ENCODE results near the gene KIFC1. TPM values are rescaled to one million over a fixed set of nuclear protein-coding genes. Genes with fewer than 3 reads are reported as not detected.

The KIFC1 gene
- total RNA-seq, 4 donors from 2014 or later, result 0.13 to 4.3 (median 0.91) TPM

DNA sequence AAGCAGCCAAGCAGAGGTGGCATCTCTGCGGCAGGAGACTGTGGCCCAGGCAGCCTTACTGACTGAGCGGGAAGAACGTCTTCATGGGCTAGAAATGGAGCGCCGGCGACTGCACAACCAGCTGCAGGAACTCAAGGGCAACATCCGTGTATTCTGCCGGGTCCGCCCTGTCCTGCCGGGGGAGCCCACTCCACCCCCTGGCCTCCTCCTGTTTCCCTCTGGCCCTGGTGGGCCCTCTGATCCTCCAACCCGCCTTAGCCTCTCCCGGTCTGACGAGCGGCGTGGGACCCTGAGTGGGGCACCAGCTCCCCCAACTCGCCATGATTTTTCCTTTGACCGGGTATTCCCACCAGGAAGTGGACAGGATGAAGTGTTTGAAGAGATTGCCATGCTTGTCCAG, 13.3 kb downstream of the KIFC1 start:
- TF ChIP-seq, protein P1, sequence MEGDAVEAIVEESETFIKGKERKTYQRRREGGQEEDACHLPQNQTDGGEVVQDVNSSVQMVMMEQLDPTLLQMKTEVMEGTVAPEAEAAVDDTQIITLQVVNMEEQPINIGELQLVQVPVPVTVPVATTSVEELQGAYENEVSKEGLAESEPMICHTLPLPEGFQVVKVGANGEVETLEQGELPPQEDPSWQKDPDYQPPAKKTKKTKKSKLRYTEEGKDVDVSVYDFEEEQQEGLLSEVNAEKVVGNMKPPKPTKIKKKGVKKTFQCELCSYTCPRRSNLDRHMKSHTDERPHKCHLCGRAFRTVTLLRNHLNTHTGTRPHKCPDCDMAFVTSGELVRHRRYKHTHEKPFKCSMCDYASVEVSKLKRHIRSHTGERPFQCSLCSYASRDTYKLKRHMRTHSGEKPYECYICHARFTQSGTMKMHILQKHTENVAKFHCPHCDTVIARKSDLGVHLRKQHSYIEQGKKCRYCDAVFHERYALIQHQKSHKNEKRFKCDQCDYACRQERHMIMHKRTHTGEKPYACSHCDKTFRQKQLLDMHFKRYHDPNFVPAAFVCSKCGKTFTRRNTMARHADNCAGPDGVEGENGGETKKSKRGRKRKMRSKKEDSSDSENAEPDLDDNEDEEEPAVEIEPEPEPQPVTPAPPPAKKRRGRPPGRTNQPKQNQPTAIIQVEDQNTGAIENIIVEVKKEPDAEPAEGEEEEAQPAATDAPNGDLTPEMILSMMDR (IDR thresholded peaks at IDR 0.05), result no peak
- no peak for TF ChIP-seq POLR2A (IDR thresholded peaks at IDR 0.05)
- 93 to 94% methylated on average over 17 of the region's 17 CpGs for WGBS, 2 donors

DNA sequence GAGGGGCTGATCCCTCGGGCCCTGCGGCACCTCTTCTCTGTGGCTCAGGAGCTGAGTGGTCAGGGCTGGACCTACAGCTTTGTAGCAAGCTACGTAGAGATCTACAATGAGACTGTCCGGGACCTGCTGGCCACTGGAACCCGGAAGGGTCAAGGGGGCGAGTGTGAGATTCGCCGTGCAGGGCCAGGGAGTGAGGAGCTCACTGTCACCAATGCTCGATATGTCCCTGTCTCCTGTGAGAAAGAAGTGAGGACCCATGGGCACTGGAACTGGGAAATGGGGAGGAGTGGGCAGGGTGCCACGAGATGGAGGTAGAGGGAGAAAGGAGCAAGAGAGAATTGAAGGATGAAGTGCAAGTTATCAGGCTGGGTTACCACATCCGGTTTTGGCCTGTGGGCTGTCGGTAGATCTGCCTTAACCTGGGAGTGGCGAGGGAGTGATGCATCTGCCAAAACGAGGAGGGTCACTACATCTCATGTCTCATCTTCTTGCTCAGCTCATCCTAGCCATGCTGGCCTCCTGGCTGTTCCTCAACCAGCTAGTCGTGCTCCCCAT, 13.8 kb downstream of the KIFC1 start:
- no peak for DNase-seq
- intact Hi-C loops (cut with DNase I), result no loop called here
- Histone ChIP-seq H3K27ac (no peak overlapping the region), H3K4me3 (replicated peaks in 1 of 3) (no peak overlapping the region), H3K9me3 (no peaks in the 10 kb centered on the region), H3K36me3 (no peaks in the 10 kb centered on the region), H3K4me1 (no peaks in the 10 kb centered on the region), H3K27me3 (no peaks in the 10 kb centered on the region)
- WGBS, 2 donors, result 92 to 94% methylated on average over 15 of the region's 15 CpGs
- TF ChIP-seq, protein P1 (IDR thresholded peaks at IDR 0.05), result no peak
- TF ChIP-seq POLR2A (IDR thresholded peaks at IDR 0.05), result no peak

More for the DNA sequence above, 13.3 kb downstream of the KIFC1 start:
- H3K27ac ChIP-seq, result no peak overlapping the region
- H3K4me1 ChIP-seq, result no peaks in the 10 kb centered on the region
- H3K27me3 ChIP-seq, result no peaks in the 10 kb centered on the region
- intact Hi-C loops (cut with DNase I), result no loop called here
- H3K36me3 ChIP-seq, result no peaks in the 10 kb centered on the region
- DNase-seq, result no peak
- no peak overlapping the region for H3K4me3 ChIP-seq (replicated peaks in 1 of 3)
- H3K9me3 ChIP-seq, result no peaks in the 10 kb centered on the region

DNA sequence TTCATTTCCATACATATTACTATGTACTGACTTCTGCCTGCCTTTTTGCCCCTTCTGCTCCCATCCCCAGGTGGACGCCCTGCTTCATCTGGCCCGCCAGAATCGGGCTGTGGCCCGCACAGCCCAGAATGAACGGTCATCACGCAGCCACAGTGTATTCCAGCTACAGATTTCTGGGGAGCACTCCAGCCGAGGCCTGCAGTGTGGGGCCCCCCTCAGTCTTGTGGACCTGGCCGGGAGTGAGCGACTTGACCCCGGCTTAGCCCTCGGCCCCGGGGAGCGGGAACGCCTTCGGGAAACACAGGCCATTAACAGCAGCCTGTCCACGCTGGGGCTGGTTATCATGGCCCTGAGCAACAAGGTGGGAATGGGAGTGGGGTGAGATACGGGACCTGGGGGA, 14.5 kb downstream of the KIFC1 start:
- TF ChIP-seq, protein P1 (IDR thresholded peaks at IDR 0.05), result no peak
- no peak for TF ChIP-seq POLR2A (IDR thresholded peaks at IDR 0.05)

DNA sequence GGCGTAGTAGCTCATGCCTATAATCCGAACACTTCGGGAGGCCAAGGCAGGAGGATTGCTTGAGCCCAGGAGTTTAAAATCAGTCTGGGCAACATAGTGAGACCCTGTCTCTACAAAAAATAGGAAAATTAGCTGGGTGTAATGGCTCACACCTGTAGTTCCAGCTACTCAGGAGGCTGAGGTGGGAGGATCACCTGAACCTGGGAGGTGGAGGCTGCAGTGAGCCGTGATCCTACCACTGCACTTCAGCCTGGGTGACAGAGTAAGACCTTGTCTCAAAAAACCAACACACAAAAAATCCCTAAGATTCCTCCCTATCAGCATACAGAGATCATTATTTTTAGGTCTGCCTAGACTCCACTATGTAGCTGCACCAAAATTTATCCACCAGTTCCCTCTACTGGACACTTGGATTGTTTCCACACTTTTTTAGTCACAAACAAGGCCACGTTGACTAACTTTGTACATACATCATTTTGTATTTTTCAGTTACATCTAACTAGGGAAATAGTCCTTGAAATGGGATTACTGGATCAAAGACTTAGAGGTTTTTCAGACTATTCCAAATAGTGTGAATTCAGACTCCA, 15.6 kb downstream of the KIFC1 start:
- H3K27ac ChIP-seq, result no peak overlapping the region
- WGBS, 2 donors, result 79 to 83% methylated on average over 5 of the region's 5 CpGs
- no peaks in the 10 kb centered on the region for H3K27me3 ChIP-seq
- H3K9me3 ChIP-seq, result no peaks in the 10 kb centered on the region
- no peak for DNase-seq
- intact Hi-C loops (cut with DNase I), result no loop called here
- TF ChIP-seq POLR2A (IDR thresholded peaks at IDR 0.05), result no peak
- TF ChIP-seq, protein P1 (IDR thresholded peaks at IDR 0.05), result peak in 4 of 6 experiments; percentile 27 to 54 (median 33)
- H3K36me3 ChIP-seq, result no peaks in the 10 kb centered on the region
- H3K4me3 ChIP-seq (replicated peaks in 1 of 3), result no peak overlapping the region
- peaks cover 6 to 7% of the 10 kb centered on the region in 2 donors for H3K4me1 ChIP-seq

More for the DNA sequence above, 14.5 kb downstream of the KIFC1 start:
- WGBS, 2 donors, result 89 to 93% methylated on average over 13 to 14 of the region's 17 CpGs
- Histone ChIP-seq H3K27me3 (no peaks in the 10 kb centered on the region), H3K9me3 (no peaks in the 10 kb centered on the region), H3K27ac (no peak overlapping the region), H3K4me3 (replicated peaks in 1 of 3) (no peak overlapping the region), H3K36me3 (no peaks in the 10 kb centered on the region), H3K4me1 (no peaks in the 10 kb centered on the region)
- intact Hi-C loops (cut with DNase I), result no loop called here
- no peak for DNase-seq

DNA sequence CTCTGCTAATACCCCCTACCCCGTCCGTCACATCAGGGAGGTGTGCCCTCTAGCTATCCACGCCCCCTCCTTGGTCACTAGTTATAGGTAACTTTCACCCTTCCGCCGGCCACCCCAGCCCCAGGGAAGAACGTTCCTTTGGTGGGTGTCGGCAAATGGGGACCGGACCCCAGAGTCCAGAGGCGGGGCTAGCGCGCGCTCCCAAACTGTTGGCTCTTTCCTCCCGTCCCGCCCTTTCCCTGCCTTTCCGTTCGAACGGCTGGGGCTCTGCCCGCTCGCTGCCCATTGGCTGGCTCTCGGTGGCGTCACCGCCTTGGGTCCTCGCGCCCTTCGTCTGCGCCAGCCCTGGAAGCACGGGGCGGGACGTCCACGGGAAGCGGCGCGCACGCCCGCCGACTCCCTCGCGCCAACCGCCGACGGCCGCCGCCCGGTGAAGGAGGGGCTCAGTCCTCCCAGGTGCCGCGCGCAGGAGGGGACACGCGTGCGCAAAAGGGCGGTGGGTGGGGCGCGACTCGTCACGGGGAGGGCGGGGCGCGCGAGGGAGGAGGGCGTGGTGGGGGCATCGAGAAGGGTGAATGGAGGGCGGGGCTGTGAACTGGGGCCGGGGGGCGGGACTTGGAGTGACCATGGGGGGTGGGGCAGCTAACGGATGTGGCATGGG, 18.6 kb downstream of the KIFC1 start:
- Histone ChIP-seq H3K27me3 (no peaks in the 10 kb centered on the region), H3K27ac (peak overlapping the region; percentile 93 to 99 (median 93)), H3K4me1 (peaks cover 8 to 17% of the 10 kb centered on the region in 2 donors), H3K9me3 (no peaks in the 10 kb centered on the region), H3K4me3 (replicated peaks in 1 of 3) (peak overlapping the region in 2 of 3 donors; percentile 50 to 100), H3K36me3 (peaks cover 22 to 24% of the 10 kb centered on the region in 2 donors)
- intact Hi-C loops (cut with DNase I), result no loop called here
- peak; percentile 98 for DNase-seq
- peak in 1 of 2 donors; percentile 67 for TF ChIP-seq POLR2A (IDR thresholded peaks at IDR 0.05)
- TF ChIP-seq, protein P1 (IDR thresholded peaks at IDR 0.05), result no peak
- WGBS, 2 donors, result 0% methylated on average over 19 to 38 of the region's 65 CpGs

Data from thyroid gland (tissue), 4 donors.